Activated CD4-positive, alpha-beta memory T cell treated with anti-CD3 and anti-CD28 coated beads, Interleukin-2, amount 10 ng/mL, durations not matched to agents 7 days and 5 days (primary cell): Measurements from ENCODE around the gene PGLYRP2. TPM values are rescaled to one million over a fixed set of nuclear protein-coding genes. Genes with fewer than 3 reads are reported as not detected.
A peak's percentile ranks its signal among the peaks of the same experiment; 100 is the strongest.
"Not testable (repeated sequence)": the region's sequence is repeated elsewhere in the genome, so short reads cannot be mapped to it uniquely, and the experiment has no call there.

Experiments used
- CTCF ChIA-PET: fragments of 350-600 bp; sonication (Branson Sonifier 250); formaldehyde crosslinking; loops from one replicate; lab custom pipeline; 2021; ENCODE audit warnings: antibody characterized with exemption, inconsistent platforms; lab: Charles Lee
- POLR2A ChIA-PET: fragments of 350-600 bp; sonication (Branson Sonifier 250); formaldehyde crosslinking; loops from one replicate; lab custom pipeline; 2021; ENCODE audit warnings: antibody characterized with exemption; lab: Charles Lee
- DNase-seq: peaks from one replicate; pipeline ENCODE4 v3.0.0-alpha.2; 2020
- H3K27ac Mint-ChIP-seq: one replicate; pipeline ENCODE4 v1.8.0; 2021; ENCODE audit warnings: mild to moderate bottlenecking, mixed read lengths
- H3K27me3 Mint-ChIP-seq: one replicate; pipeline ENCODE4 v1.8.0; 2021; ENCODE audit warnings: mixed read lengths
- H3K36me3 Mint-ChIP-seq: one replicate; pipeline ENCODE4 v1.8.0; 2021; ENCODE audit warnings: low read depth, mixed read lengths
- H3K4me1 Mint-ChIP-seq: one replicate; pipeline ENCODE4 v1.8.0; 2021; ENCODE audit warnings: mixed read lengths
- H3K4me3 Mint-ChIP-seq: one replicate; pipeline ENCODE4 v1.8.0; 2021; ENCODE audit warnings: mild to moderate bottlenecking, mixed read lengths
- H3K9me3 Mint-ChIP-seq: one replicate; pipeline ENCODE4 v1.8.0; 2021; ENCODE audit warnings: mixed read lengths
- total RNA-seq, 2 experiments: library from RNA; stranded (reverse); gene quantifications; one replicate each; pipeline ENCODE4 v1.2.3, GENCODE V29; 2021

The PGLYRP2 gene, protein sequence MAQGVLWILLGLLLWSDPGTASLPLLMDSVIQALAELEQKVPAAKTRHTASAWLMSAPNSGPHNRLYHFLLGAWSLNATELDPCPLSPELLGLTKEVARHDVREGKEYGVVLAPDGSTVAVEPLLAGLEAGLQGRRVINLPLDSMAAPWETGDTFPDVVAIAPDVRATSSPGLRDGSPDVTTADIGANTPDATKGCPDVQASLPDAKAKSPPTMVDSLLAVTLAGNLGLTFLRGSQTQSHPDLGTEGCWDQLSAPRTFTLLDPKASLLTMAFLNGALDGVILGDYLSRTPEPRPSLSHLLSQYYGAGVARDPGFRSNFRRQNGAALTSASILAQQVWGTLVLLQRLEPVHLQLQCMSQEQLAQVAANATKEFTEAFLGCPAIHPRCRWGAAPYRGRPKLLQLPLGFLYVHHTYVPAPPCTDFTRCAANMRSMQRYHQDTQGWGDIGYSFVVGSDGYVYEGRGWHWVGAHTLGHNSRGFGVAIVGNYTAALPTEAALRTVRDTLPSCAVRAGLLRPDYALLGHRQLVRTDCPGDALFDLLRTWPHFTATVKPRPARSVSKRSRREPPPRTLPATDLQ
- under 1 TPM; 0.08 to 0.10 TPM for total RNA-seq

DNA sequence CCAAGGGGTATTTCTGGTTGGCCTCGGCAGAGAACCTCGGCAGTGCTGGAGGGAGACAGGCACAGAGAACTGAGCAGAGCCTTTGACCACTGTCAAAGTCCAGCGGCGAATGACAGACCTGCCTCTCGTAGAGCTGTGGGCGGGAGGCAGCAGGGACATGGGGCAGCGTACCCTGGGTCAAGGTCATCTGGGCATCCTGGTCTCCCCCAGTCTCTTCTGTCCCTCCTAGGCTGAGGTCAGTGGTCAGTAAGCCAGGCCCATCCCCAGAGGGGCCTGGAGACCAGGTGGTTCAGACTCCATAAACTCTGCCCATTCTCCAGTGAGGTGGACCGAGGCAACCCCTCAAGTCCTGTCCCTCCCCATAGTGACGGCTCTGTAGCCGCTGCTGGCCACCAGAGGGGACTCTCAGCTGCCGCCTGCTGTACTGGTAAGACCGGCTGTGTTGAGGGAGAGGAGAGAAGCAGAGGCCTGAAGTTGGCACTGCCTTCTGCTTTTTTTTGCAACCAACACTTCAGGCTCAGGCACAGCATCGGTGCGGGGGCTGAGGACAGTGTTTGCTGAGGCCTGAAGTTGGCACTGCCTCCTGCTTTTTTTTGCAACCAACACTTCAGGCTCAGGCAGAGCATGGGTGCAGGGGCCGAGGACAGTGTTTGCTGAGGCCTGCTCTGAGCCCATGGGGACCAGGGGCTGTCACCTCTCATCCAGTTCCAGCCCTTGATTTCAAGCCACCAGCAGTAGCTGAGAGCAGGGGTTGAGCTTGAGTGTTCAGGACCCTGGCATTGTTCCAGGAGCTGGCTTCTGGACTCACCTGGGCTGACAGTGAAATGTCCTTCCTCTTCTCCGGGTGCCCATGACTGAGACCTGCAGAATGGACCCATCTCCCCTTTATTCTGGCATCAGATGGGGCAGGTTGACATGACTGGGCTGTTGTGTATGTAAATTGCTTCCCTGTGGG is at the start of gene PGLYRP2:
Gene PGLYRP2, minus strand, starts transcription at position 111 of the 955 bp plus-strand sequence. CDS start 130 bp downstream, outside the sequence.
- CTCF ChIA-PET = interaction anchor here (1.8 kb wide), 1 partner anchor 60 kb away, joined by 6 read pairs; no protein-coding TSS in a partner anchor
- Mint-ChIP-seq H3K27me3 (peaks cover 3% of the 10 kb centered on the region), H3K4me3 (no peak within 1 kb of the TSS), H3K27ac (no peak within 1 kb of the TSS), H3K9me3 (no peaks in the 10 kb centered on the region), H3K4me1 (peaks cover 35% of the 10 kb centered on the region), H3K36me3 (no peaks in the 10 kb centered on the region)
- POLR2A ChIA-PET = interaction anchor here (0.9 to 3.3 kb wide), 3 partner anchors 13 to 16 kb away, joined by 3 to 14 read pairs (median 5); no protein-coding TSS in a partner anchor
- DNase-seq = no peak

DNA sequence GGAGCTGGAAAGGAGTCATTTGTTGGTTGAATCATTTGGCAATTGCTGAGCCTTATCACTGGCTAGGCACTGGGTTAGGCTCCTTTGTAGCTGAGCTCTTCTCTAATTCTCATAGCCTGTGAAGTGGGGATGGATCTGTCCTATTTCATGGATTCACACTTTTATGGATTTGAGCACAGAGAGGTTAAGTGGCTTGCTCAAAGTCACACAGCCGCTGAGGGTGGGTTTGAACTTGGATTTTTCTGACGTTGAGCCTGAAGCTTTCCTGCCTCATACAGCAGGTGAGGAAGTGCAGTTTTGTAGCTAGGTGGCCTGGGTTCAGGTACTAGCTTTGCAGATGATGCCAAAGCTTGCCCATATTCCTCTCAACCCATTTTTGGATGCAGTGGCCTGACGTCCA is 48.4 kb upstream of the PGLYRP2 start:
- Mint-ChIP-seq H3K27ac (no peak overlapping the region), H3K9me3 (peaks cover 11% of the 10 kb centered on the region), H3K27me3 (peaks cover 6% of the 10 kb centered on the region), H3K4me3 (no peak overlapping the region), H3K36me3 (peaks cover 10% of the 10 kb centered on the region), H3K4me1 (peaks cover 7% of the 10 kb centered on the region)
- ChIA-PET POLR2A (interaction anchor here (1.3 kb wide), 1 partner anchor 23 kb away, joined by 3 read pairs; no protein-coding TSS in a partner anchor), CTCF (interaction anchor here (0.7 kb wide), 1 partner anchor 109 kb away, joined by 3 read pairs; the partner anchor contains the start of gene AKAP8L)
- no peak for DNase-seq

DNA sequence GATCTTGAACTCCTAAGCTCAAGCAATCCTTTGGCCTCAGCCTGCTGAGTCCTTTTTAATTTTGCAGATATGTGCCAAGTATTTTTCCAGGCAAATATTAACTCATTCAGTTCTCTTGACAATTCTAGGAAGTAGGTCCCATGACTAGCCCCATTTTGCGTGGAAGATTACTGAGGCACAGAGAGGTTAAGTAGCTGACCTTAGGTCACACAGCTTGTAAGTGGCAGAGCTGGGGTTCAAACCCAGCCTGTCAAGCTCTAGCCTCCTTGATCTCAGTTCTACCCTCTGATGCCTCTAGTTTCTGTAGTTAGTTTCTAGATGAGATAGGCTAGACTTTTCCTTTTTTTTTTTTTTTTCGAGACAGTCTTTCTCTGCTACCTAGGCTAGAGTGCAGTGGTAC is 47.1 kb upstream of the PGLYRP2 start:
- Mint-ChIP-seq H3K27me3 (peaks cover 6% of the 10 kb centered on the region), H3K4me3 (no peak overlapping the region), H3K36me3 (peaks cover 8% of the 10 kb centered on the region), H3K9me3 (peaks cover 11% of the 10 kb centered on the region), H3K4me1 (no peaks in the 10 kb centered on the region), H3K27ac (no peak overlapping the region)
- ChIA-PET CTCF (interaction anchor here (0.7 to 1.0 kb wide), 3 partner anchors 62 to 573 kb away, joined by 3 read pairs; partner anchors contain the start of genes AKAP8L and RASAL3), POLR2A (interaction anchor here (0.9 kb wide), 1 partner anchor 63 kb away, joined by 3 read pairs; no protein-coding TSS in a partner anchor)
- no peak for DNase-seq

DNA sequence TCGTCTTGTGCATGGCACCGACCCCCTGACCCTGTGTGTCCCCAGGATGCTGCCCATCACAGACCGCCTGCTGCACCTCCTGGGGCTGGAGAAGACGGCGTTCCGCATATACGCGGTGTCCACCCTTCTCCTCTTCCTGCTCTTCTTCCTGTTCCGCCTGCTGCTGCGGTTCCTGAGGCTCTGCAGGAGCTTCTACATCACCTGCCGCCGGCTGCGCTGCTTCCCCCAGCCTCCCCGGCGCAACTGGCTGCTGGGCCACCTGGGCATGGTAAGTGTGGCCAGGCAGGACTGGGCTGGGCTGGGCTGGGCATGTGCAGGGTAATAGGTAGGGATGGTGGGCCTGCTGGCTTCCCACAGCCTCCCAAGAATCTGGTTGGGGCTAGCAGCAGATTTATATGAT is 46.0 kb upstream of the PGLYRP2 start:
- peaks cover 8% of the 10 kb centered on the region for H3K9me3 Mint-ChIP-seq
- ChIA-PET CTCF (no interaction called here), POLR2A (no interaction called here)
- no peak overlapping the region for H3K4me3 Mint-ChIP-seq
- peaks cover 6% of the 10 kb centered on the region for H3K27me3 Mint-ChIP-seq
- no peak for DNase-seq
- peaks cover 6% of the 10 kb centered on the region for H3K36me3 Mint-ChIP-seq
- H3K4me1 Mint-ChIP-seq = peaks cover 1% of the 10 kb centered on the region
- H3K27ac Mint-ChIP-seq = no peak overlapping the region

DNA sequence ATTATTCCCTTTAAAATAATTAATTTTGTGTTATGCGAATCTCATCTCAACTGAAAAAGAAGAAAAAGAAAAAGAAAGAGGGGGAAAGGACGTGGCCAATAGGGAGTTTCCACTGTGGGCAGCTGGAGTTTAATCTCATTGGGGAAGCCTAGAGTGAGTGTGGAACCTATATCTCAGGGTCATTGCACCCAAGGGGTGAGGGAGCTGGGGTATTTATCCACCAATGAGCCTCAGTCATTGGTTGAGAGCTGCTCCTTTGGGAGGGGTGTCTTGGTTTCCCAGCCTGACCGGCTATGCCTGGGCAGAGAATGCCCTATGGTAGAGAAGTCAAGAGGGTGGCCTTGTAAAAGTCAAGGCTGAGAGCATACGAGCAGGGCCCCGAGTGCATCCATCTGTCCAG is 45.5 kb upstream of the PGLYRP2 start:
- no peak overlapping the region for H3K4me3 Mint-ChIP-seq
- H3K4me1 Mint-ChIP-seq = peaks cover 1% of the 10 kb centered on the region
- H3K27ac Mint-ChIP-seq = no peak overlapping the region
- H3K36me3 Mint-ChIP-seq = peaks cover 5% of the 10 kb centered on the region
- CTCF ChIA-PET = no interaction called here
- no peak for DNase-seq
- H3K27me3 Mint-ChIP-seq = peaks cover 6% of the 10 kb centered on the region
- POLR2A ChIA-PET = no interaction called here
- peaks cover 4% of the 10 kb centered on the region for H3K9me3 Mint-ChIP-seq

DNA sequence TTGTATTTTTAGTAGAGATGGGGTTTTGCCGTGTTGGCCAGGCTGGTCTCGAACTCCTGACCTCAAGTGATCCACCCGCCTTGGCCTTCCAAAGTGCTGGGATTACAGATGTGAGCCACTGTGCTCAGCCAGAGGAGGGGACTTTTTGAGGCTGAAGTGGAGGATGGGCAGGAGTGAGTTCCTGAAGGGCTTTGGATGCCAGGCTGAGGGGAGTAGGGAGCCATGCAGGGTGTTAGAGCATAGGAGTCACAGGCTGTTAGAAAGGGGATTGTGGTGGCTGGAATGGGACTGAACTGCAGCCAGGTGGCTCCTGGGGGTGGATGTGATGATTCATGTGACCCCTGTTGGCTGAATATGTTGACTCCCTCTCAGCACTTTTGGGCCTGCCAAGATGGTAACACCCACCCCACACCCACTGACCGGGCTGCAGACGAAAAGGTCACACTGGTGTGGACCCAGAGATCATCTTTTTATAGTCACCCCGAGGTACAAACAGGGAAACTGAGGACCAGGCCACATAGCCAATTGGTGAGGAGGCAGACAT is 40.2 kb upstream of the PGLYRP2 start:
- Mint-ChIP-seq H3K4me3 (no peak overlapping the region), H3K27ac (no peak overlapping the region), H3K36me3 (peaks cover 16% of the 10 kb centered on the region), H3K27me3 (peaks cover 16% of the 10 kb centered on the region), H3K9me3 (peaks cover 17% of the 10 kb centered on the region), H3K4me1 (peaks cover 17% of the 10 kb centered on the region)
- no peak for DNase-seq
- ChIA-PET POLR2A (no interaction called here), CTCF (no interaction called here)

DNA sequence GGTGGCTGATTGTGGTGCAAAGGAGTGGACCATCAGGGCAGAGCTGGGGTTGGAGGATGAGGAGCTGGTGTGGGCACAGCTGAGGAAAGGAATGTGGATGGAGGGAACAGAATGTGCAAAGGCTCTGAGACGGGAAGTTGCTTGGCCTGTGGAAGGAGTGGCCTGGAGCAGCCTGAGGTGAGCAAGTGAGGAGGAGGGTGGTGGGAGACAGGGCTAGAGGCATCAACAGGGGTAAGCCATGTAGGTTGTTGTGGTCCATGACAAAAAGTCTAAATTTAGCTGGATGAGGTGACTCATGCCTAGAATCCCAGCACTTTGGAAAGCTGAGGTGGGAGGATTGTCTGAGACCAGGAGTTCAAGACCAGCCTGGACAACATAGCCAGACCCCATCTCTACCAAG is 38.5 kb upstream of the PGLYRP2 start:
- DNase-seq = no peak
- peaks cover 10% of the 10 kb centered on the region for H3K27me3 Mint-ChIP-seq
- no peak overlapping the region for H3K4me3 Mint-ChIP-seq
- ChIA-PET POLR2A (no interaction called here), CTCF (interaction anchor here (0.7 to 1.4 kb wide), 3 partner anchors 16 to 1199 kb away, joined by 3 to 5 read pairs (median 4); partner anchors contain the start of gene AKAP8L)
- H3K4me1 Mint-ChIP-seq = peaks cover 24% of the 10 kb centered on the region
- no peak overlapping the region for H3K27ac Mint-ChIP-seq
- peaks cover 17% of the 10 kb centered on the region for H3K9me3 Mint-ChIP-seq
- peaks cover 16% of the 10 kb centered on the region for H3K36me3 Mint-ChIP-seq

DNA sequence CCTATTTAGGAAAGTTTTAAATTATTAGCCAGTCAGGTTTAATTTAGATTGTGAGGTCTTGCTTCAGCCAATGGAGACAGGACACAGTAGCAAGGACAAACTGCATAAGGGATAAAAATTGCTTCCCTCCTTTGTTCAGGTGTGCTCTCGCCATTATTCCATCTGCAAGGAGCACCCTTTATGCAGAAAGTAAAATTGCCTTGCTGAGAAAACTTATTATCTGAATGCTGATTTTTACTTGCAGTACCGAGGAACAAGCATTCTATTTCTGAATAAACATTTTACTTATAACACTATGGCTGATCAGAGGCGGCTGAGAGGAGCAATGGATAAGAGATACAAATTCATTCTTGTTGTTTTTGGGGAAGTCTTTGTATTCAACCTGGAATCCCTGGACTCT is 37.1 kb upstream of the PGLYRP2 start:
- H3K4me3 Mint-ChIP-seq = no peak overlapping the region
- no peak overlapping the region for H3K27ac Mint-ChIP-seq
- DNase-seq = no peak
- H3K36me3 Mint-ChIP-seq = peaks cover 16% of the 10 kb centered on the region
- H3K4me1 Mint-ChIP-seq = peaks cover 28% of the 10 kb centered on the region
- ChIA-PET CTCF (no interaction called here), POLR2A (no interaction called here)
- peaks cover 10% of the 10 kb centered on the region for H3K27me3 Mint-ChIP-seq
- peaks cover 17% of the 10 kb centered on the region for H3K9me3 Mint-ChIP-seq

DNA sequence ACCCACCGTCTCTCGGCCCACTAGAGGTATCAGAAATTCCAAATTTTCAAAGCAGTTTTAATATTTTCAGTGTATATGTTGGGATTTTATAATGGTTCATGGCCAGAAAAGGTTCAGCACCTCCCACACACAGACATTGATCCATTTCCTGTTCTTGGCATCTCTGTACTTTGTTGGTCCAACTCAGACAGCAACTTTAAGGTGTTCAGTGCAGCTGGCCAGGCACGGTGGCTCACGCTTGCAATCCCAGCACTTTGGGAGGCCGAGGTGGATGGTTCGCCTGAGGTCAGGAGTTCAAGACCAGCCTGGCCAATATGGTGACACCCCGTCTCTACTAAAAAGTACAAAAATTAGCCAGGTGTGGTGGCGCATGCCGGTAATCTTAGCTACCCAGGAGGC is 35.9 kb upstream of the PGLYRP2 start:
- Mint-ChIP-seq H3K9me3 (peaks cover 17% of the 10 kb centered on the region), H3K36me3 (peaks cover 16% of the 10 kb centered on the region), H3K27ac (peak overlapping the region; percentile 86), H3K4me3 (peak overlapping the region; percentile 54), H3K4me1 (peaks cover 31% of the 10 kb centered on the region), H3K27me3 (peaks cover 12% of the 10 kb centered on the region)
- ChIA-PET CTCF (interaction anchor here (1.2 to 2.1 kb wide), 5 partner anchors 40 to 96 kb away, joined by 3 to 11 read pairs (median 6); partner anchors contain the start of gene AKAP8L), POLR2A (interaction anchor here (0.9 to 3.5 kb wide), 12 partner anchors 11 to 182 kb away, joined by 3 to 22 read pairs (median 4); partner anchors contain the start of genes AKAP8, AKAP8L and RASAL3)
- DNase-seq = not testable (repeated sequence)

DNA sequence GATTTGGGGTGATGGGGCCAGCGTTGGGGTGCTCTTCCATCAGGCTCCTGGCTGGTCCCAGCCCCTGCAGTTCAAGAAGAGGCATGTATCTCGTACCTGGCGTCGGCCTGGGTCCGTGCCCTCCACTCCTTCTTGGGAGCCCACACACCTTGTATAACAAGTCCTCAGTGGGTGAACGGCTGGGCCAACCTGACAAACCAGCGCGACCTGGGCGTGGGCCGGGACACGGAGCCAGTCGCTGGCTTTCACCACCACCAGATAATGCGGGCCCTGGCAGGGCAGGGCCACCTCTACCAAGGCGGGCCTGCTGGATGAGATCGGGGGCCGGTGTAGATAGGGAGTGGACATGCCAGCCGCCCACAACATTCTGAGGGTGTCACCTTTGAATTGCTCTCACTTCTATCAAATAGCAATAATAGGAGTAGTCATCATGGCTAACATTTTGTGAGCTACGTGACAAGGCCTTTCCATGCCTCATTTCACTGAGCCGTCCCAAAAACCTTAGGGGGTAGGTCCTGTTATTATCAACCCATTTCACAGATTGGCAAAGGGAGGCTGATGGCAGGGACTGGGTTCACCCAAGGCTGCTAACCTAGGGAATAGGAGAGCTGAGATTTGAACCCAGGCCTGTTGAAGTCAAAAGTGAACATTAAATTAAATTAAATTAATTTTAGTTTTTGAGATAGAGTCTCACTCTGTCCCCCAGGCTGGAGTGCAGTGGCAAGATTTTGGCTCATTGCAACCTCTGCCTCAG is 32.5 kb upstream of the PGLYRP2 start:
- DNase-seq = no peak
- POLR2A ChIA-PET = interaction anchor here (1.7 kb wide), 1 partner anchor 48 kb away, joined by 4 read pairs; no protein-coding TSS in a partner anchor

DNA sequence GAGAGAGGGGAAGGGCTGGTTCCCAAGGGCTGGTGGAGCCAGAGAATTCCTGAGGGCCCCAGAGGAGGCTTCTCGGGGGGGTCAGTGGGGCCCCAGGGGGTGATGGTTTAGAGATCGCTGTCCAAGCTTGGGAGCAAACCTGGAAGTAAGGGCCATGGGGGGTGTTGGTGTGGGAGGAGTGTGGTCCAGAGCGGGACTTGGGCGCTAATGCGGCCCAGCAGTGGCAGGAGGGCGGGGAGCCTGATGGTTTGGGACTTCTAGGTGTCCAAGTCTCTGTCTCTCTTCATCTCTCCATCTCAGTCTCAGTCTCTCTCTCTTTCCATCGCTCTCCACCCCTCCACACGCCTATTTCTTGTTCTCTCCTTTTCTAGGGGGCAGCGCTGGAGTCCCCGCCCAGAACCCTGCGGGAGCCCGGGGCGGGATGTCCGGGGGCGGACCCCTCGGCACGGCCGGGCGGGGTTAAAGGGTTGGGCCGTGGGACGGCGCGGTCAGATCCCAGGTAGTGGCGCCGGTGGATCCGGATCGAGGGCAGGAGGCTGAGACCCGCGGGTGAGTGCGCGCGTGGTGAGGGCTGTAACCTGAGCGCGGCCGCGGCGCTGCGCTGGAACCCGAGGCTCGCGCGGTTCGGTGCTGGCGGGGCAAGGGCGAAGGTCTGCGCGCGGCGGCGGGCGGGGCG is 28.9 kb upstream of the PGLYRP2 start, which contains the start of gene CYP4F22:
Gene CYP4F22, plus strand, starts transcription at position 491 of the 676 bp plus-strand sequence. CDS start 16,812 bp downstream, outside the sequence.
- POLR2A ChIA-PET = interaction anchor here (1.0 kb wide), 1 partner anchor 41 kb away, joined by 3 read pairs; no protein-coding TSS in a partner anchor
- Mint-ChIP-seq H3K36me3 (no peaks in the 10 kb centered on the region), H3K27ac (no peak within 1 kb of the TSS), H3K9me3 (no peaks in the 10 kb centered on the region), H3K4me3 (peak within 1 kb of the TSS; percentile 46), H3K27me3 (peaks cover 41% of the 10 kb centered on the region), H3K4me1 (peaks cover 31% of the 10 kb centered on the region)
- no peak for DNase-seq
- CTCF ChIA-PET = no interaction called here

More for the DNA sequence above, 32.5 kb upstream of the PGLYRP2 start:
- Mint-ChIP-seq H3K4me3 (no peak overlapping the region), H3K36me3 (peaks cover 7% of the 10 kb centered on the region), H3K27ac (no peak overlapping the region), H3K9me3 (peaks cover 9% of the 10 kb centered on the region), H3K4me1 (peaks cover 48% of the 10 kb centered on the region), H3K27me3 (peaks cover 31% of the 10 kb centered on the region)
- CTCF ChIA-PET = interaction anchor here (1.2 kb wide), 1 partner anchor 44 kb away, joined by 4 read pairs; no protein-coding TSS in a partner anchor
